ENCODE results near the gene NPM1. TPM values are rescaled to one million over a fixed set of nuclear protein-coding genes. Genes with fewer than 3 reads are reported as not detected.

Gene NPM1
- total RNA-seq: 1,000 to 10,000 TPM; 1,997 to 2,127 TPM
- polyA plus RNA-seq (2013, experiment 1 of 2): 2,680 TPM
- 2,415 TPM for polyA plus RNA-seq (2013, experiment 2 of 2)
- long read RNA-seq, experiment 1, transcript NPM1-201 (11 exons, 1,758 nt): major isoform, 405 of 771 reads
- long read RNA-seq, experiment 1, transcript NPM1-212 (2 exons, 640 nt): minor isoform, 8 of 771 reads
- long read RNA-seq, experiment 1, transcript NPM1-203 (10 exons, 1,598 nt): minor isoform, 24 of 771 reads
- long read RNA-seq, experiment 1, transcript NPM1-202 (10 exons, 1,237 nt): minor isoform, 16 of 771 reads
- long read RNA-seq, experiment 1, partial matches to known transcripts: 249 of 771 reads
- long read RNA-seq, experiment 1, other reads (novel, unspliced or antisense): 63 of 771 reads
- long read RNA-seq, experiment 2, transcript NPM1-212 (2 exons, 640 nt): minor isoform, 5 of 1,159 reads
- long read RNA-seq, experiment 2, transcript NPM1-203 (10 exons, 1,598 nt): minor isoform, 32 of 1,159 reads
- long read RNA-seq, experiment 2, transcript NPM1-202 (10 exons, 1,237 nt): minor isoform, 15 of 1,159 reads
- long read RNA-seq, experiment 2, transcript NPM1-201 (11 exons, 1,758 nt): major isoform, 1,040 of 1,159 reads
- long read RNA-seq, experiment 2, partial matches to known transcripts: 44 of 1,159 reads
- long read RNA-seq, experiment 2, other reads (novel, unspliced or antisense): 23 of 1,159 reads
- long read RNA-seq, experiment 3, transcript NPM1-203 (10 exons, 1,598 nt): minor isoform, 265 of 6,613 reads
- long read RNA-seq, experiment 3, transcript NPM1-202 (10 exons, 1,237 nt): minor isoform, 70 of 6,613 reads
- long read RNA-seq, experiment 3, transcript NPM1-201 (11 exons, 1,758 nt): major isoform, 6,128 of 6,613 reads
- long read RNA-seq, experiment 3, partial matches to known transcripts: 17 of 6,613 reads
- long read RNA-seq, experiment 3, other reads (novel, unspliced or antisense): 132 of 6,613 reads
- long read RNA-seq, experiment 4, transcript NPM1-203 (10 exons, 1,598 nt): minor isoform, 293 of 6,989 reads
- long read RNA-seq, experiment 4, transcript NPM1-202 (10 exons, 1,237 nt): minor isoform, 188 of 6,989 reads
- long read RNA-seq, experiment 4, transcript NPM1-201 (11 exons, 1,758 nt): major isoform, 5,975 of 6,989 reads
- long read RNA-seq, experiment 4, partial matches to known transcripts: 414 of 6,989 reads
- long read RNA-seq, experiment 4, other reads (novel, unspliced or antisense): 116 of 6,989 reads

GRCh38 chr5:171387345-171387969 lies at the start of gene NPM1:
Gene NPM1, plus strand, starts transcription at chr5:171387849. Its CDS starts 100 bp downstream, at chr5:171387949.
- peaks cover 40% of the 10 kb centered on the region for H3K36me3 ChIP-seq (ENCODE audit: control insufficient read depth, insufficient read depth, low read length)
- peak within 1 kb of the TSS; percentile 97 for H3K4me3 ChIP-seq (ENCODE audit: low read length)
- DNase-seq: peak; percentile 99
- Mint-ChIP-seq H3K27me3 (ENCODE audit: insufficient read depth) (no peaks in the 10 kb centered on the region), H3K9me3 (peaks cover 2% of the 10 kb centered on the region), H3K4me1 (peaks cover 21% of the 10 kb centered on the region), H3K27ac (peak within 1 kb of the TSS; percentile 100), H3K36me3 (ENCODE audit: low read depth) (peaks cover 45% of the 10 kb centered on the region), H3K4me3 (peak within 1 kb of the TSS; percentile 99)
- peak within 1 kb of the TSS; percentile 90 for H3K27ac ChIP-seq (ENCODE audit: low read depth, low read length)
- H3K4me1 ChIP-seq (ENCODE audit: control insufficient read depth, insufficient read depth, low read length): no peaks in the 10 kb centered on the region
- H3K9me3 ChIP-seq (ENCODE audit: control insufficient read depth, low read length): no peaks in the 10 kb centered on the region
- H3K9ac ChIP-seq (ENCODE audit: extremely low read depth, low read length, poor library complexity, severe bottlenecking): peak within 1 kb of the TSS; percentile 97
- no peak for TF ChIP-seq CTCF (conservative IDR thresholded peaks at IDR 0.05)
- 0% methylated on average over 33 to 56 of the region's 56 CpGs for WGBS, 2 experiments (ENCODE audit: insufficient coverage in 1 of 2, insufficient read length in 1 of 2)
- no peaks in the 10 kb centered on the region for H3K27me3 ChIP-seq (ENCODE audit: control insufficient read depth, insufficient read depth, low read length, poor library complexity, severe bottlenecking)

- Histone ChIP-seq H3K36me3 (ENCODE audit: control insufficient read depth, insufficient read depth, low read length) (no peaks in the 10 kb centered on the region), H3K9me3 (ENCODE audit: control insufficient read depth, low read length) (no peaks in the 10 kb centered on the region), H3K27me3 (ENCODE audit: control insufficient read depth, insufficient read depth, low read length, poor library complexity, severe bottlenecking) (peaks cover 35% of the 10 kb centered on the region), H3K4me3 (ENCODE audit: low read length) (no peak overlapping the region), H3K27ac (ENCODE audit: low read depth, low read length) (no peak overlapping the region), H3K9ac (ENCODE audit: extremely low read depth, low read length, poor library complexity, severe bottlenecking) (no peak overlapping the region), H3K4me1 (ENCODE audit: control insufficient read depth, insufficient read depth, low read length) (no peaks in the 10 kb centered on the region)
- TF ChIP-seq CTCF (conservative IDR thresholded peaks at IDR 0.05): no peak
- no peak for DNase-seq
- Mint-ChIP-seq H3K36me3 (ENCODE audit: low read depth) (no peaks in the 10 kb centered on the region), H3K4me3 (no peak overlapping the region), H3K27me3 (ENCODE audit: insufficient read depth) (peaks cover 32% of the 10 kb centered on the region), H3K4me1 (peaks cover 2% of the 10 kb centered on the region), H3K27ac (no peak overlapping the region), H3K9me3 (no peaks in the 10 kb centered on the region)
These were observed 47.6 kb upstream of the NPM1 start for GRCh38 chr5:171340042-171340441.

GRCh38 chr5:171340491-171340890 lies 47.2 kb upstream of the NPM1 start:
- DNase-seq: no peak
- no peak overlapping the region for H3K9ac ChIP-seq (ENCODE audit: extremely low read depth, low read length, poor library complexity, severe bottlenecking)
- no peak overlapping the region for H3K27ac Mint-ChIP-seq
- no peaks in the 10 kb centered on the region for H3K9me3 ChIP-seq (ENCODE audit: control insufficient read depth, low read length)
- peaks cover 2% of the 10 kb centered on the region for H3K4me1 Mint-ChIP-seq
- no peaks in the 10 kb centered on the region for H3K9me3 Mint-ChIP-seq
- WGBS, 2 experiments (ENCODE audit: insufficient coverage in 1 of 2, insufficient read length in 1 of 2): 72 to 85% methylated on average over 3 to 6 of the region's 6 CpGs
- H3K4me3 ChIP-seq (ENCODE audit: low read length): no peak overlapping the region
- H3K27me3 ChIP-seq (ENCODE audit: control insufficient read depth, insufficient read depth, low read length, poor library complexity, severe bottlenecking): peaks cover 30% of the 10 kb centered on the region
- H3K4me1 ChIP-seq (ENCODE audit: control insufficient read depth, insufficient read depth, low read length): no peaks in the 10 kb centered on the region
- TF ChIP-seq CTCF (conservative IDR thresholded peaks at IDR 0.05): no peak
- no peak overlapping the region for H3K27ac ChIP-seq (ENCODE audit: low read depth, low read length)
- no peaks in the 10 kb centered on the region for H3K36me3 ChIP-seq (ENCODE audit: control insufficient read depth, insufficient read depth, low read length)
- no peak overlapping the region for H3K4me3 Mint-ChIP-seq
- no peaks in the 10 kb centered on the region for H3K36me3 Mint-ChIP-seq (ENCODE audit: low read depth)
- H3K27me3 Mint-ChIP-seq (ENCODE audit: insufficient read depth): peaks cover 28% of the 10 kb centered on the region
